ENCODE results near the gene HERC2.
"Not testable (repeated sequence)": the region's sequence is repeated elsewhere in the genome, so short reads cannot be mapped to it uniquely, and the experiment has no call there.

Gene HERC2

DNA sequence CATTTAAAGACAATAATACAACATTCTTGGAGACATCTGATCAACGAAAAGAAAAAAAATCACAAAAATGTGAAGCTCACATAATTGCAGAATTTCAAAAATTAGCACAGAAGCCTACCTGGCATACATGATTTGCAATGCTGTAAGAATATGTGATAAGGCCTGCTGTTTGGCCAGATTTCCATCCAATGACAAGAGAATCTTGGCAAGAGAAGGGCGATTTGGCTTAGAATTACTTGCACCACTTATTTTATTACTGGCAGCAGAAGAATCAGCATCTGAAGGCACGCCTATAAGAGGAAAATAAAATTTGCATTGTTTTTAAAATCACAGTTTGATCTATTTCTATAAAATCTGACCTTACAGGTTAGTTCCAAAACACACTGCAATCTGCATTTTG lies 152.6 kb downstream of the HERC2 start:
- DNase-seq: peak; percentile 23

- DNase-seq: peak; percentile 82
Observed at GRCh38 chr15:28168405-28169121, 153.4 kb downstream of the HERC2 start.

DNA sequence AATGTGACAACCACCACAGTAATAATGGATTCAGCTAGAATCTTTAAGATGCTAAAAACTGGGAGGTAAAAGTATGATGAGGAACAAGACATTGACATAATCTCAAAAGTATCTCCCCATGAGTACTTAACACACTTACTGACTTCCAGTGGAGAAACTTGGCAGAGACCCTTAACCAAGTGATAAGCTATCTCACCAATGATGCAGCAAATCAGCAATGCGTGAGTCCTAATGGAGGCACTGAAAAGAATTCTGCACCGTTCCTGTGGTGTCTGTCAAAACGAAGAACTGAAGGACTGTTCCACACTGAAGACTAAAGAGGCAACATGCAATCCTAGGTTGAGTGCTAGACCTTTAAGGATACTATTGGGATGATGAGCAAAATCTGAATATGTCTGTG lies 154.9 kb downstream of the HERC2 start:
- DNase-seq: no peak

DNA sequence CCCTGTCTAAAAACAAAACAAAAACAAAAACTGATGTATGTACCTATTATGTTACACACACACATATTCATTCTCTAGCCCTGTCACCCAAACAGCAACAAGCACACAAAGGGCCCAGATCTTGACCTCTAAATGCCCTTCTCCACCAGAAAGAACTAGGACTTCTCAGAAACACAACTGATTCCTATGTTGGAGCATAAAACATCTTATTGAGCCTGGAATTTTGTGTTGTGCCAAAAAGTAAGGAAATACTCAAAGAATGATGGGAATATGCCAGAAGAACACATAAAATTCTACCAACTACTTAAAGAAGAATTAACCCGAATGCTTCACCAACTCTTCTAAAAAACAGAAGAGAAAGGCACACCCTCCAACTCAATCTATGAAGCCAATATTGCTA lies 156.2 kb downstream of the HERC2 start:
- DNase-seq: no peak

DNA sequence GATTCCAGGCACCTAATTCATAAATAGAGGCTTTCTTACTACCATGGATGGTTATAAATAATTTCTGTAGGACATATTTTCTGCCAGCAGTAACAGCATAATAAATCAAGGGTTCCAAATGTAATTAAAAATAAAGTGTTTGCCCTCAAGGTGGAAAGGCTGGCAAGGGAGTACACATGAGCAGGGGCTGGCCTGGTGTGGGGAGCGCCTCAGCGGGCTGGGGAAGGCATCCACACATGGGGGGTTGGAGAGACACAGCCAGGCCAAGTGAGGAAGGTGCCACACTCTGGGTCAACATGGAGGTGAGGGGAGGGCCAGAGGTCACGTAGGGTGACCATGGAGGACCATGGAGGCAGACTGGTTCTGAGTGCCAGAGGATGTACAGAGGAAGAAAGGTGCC lies 157.1 kb downstream of the HERC2 start:
- DNase-seq: no peak

- DNase-seq: no peak
Observed at GRCh38 chr15:28154283-28154682, 167.7 kb downstream of the HERC2 start.

- DNase-seq: no peak
Observed at GRCh38 chr15:28153492-28154119, 168.4 kb downstream of the HERC2 start.

- DNase-seq: not testable (repeated sequence)
Observed at GRCh38 chr15:28152538-28152923, 169.4 kb downstream of the HERC2 start.

GRCh38 chr15:28151864-28152537 lies 170.0 kb downstream of the HERC2 start:
- not testable (repeated sequence) for DNase-seq

- no peak for DNase-seq
Observed at GRCh38 chr15:28147801-28148200, 174.2 kb downstream of the HERC2 start.

DNA sequence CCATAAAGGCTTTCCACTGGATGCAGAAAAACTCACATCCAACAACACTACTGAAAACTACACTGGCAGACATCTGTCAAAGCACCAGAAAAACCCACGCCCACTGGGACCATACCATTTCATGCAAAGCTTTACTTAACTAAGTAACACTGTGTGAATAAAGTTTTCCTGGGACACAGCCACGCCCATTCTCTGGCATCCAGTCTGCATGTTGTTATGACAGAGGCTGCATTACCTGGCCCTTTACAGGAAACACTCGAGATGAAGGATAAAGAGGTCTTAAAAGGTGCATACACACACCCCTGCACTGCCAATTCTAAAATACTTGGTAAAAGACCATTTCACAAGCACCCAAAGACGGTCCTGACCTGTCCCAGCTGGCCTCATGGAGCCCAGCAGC lies 176.6 kb downstream of the HERC2 start:
- DNase-seq: not testable (repeated sequence)

DNA sequence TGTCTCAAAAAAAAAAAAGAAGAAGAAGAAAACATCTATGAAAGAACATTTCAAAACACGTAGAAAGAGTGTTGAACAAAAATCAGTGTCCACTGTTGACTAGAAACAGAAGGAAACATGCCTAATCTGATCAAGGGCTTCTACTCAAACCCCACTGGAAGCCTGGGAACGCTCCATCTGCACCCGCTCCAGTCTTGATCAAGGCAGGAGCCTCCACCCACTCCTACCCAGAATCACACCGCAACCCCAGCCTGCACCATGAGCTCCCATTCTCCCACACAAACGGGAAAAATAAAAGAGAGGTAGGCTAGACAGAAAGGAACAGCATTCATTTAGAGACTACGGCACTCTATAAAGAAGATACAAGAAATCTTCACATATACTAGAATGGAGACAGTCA lies 181.9 kb downstream of the HERC2 start:
- no peak for DNase-seq

DNA sequence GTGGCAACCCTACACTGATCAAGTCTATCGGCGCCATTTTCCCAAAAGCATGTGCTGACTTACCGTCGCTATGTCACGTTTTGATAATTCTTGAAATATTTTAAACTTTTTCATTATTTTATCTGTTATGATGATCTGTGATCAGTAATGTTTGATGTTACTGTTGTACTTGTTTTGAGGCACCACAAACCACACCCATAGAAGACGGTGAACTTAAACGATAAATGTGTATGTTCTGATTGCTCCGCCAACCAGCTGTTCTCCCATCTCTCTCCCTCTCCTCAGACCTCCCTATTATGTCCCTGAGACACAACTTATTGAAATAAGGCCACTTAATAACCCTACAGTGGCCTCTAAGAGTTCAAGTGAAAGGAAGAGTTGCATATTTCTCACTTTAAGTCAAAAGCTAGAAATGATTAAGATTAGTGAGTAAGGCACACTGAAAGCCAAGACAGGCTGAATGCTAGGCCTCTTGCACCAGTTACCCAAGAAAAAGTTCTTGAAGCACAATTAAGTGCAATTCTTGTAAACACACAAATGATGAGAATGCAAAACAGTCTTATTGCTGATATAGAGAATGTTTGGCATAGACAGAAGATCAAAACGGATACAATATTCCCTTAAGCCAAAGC lies 184.5 kb downstream of the HERC2 start:
- DNase-seq: not testable (repeated sequence)

DNA sequence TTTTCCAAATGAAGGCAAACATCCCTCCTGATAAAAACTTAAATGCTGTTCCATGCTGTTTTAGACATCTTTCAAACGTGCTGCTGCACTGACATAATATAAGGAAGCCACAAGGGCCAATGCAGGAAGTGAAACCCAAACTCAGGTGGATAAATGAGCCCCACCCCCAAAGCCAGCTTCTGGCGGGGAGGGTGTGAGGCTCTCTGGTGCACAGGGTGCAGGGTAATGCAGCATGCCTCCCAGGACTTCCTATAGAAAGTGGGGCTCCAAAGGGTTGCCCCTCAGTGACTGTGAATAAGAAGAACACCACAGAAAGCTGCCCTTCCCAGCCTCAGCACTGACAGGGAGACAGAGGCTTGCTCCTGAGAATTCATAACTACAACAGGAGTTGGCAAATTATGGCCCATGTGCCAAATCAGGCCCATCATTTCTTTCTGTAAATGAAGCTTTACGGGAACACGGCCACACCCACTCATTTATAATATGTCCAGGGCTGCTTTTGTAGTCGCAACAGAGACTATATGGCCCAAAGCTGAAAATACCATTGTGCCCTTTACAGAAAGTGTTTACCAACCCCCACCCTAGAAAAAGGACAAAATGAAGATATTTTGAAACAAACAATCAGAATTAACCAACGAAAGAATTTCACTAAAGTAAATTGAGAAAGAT lies 185.6 kb downstream of the HERC2 start:
- not testable (repeated sequence) for DNase-seq

GRCh38 chr15:28133281-28133680 lies 188.7 kb downstream of the HERC2 start:
- no peak for DNase-seq

GRCh38 chr15:28132524-28133275 lies 189.3 kb downstream of the HERC2 start:
- DNase-seq: no peak

DNA sequence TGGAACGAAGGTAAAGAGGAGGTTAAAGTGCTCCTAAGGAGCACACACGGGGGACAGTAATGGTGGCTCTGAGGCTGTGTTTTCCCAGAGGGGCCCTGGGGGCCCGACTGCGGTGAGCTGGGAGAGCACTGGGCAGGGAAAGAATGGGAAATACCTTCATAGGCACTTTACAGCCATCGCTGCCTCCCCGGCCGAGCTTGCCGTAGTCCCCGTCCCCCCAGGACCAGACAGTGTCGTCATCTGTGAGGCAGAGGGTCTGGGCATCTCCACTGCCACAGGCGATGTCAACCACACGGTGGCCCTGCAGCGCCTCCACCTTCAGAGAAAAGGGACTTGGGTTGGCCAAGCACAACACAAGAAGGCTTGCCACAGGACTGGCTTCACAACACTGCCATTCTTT lies 190.0 kb downstream of the HERC2 start:
- DNase-seq: no peak

DNA sequence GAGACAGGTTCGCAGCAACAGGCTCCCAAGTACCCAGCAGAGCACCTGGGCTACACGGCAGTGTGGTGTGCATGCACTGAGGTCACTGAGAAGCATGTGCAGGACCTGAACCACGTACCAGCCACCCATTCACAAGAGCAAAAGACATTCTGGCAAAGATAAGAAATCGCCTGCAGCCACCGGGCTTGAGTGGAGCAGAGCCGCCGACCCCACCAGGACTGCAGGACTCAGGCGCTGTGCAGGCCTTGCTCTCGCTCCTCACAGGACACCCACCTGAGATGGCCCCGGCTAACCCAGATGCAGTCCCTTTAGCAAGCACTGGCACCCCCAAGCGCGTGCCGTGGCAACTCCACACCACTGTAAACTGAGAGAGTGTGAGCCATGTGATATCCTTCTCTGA lies 190.6 kb downstream of the HERC2 start:
- DNase-seq: no peak

- DNase-seq: no peak
Observed at GRCh38 chr15:28130651-28131050, 191.3 kb downstream of the HERC2 start.

DNA sequence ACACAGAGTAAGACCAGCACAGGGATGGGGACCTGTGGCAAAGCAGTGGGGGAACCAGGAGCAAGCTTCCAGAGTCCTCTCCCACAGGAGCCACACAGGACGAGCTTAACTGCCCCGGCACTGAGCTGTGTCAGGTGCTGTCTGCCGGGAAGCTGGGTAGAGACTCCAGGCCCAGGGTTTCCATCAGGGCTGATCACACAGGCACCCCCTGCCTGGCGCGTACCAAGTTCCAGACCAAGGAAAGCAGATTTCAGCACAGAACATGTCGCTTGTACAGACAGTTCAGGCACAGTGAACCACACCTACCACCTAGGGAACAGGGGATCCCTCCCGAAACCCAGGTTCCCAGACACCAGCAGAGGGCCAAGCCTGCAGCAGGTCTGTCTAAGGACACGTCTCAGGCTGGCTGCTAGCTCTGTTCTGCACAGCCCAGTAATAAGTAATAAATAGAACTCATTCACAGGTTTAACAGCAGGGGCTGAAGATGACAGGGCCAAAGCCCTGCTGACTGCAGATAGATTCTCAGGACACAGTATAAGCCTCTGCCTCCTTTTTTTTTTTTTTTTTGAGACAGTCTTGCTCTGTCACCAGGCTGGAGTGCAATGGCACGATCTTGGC lies 192.6 kb downstream of the HERC2 start:
- DNase-seq: no peak

GRCh38 chr15:28128031-28128430 lies 193.9 kb downstream of the HERC2 start:
- DNase-seq: no peak

DNA sequence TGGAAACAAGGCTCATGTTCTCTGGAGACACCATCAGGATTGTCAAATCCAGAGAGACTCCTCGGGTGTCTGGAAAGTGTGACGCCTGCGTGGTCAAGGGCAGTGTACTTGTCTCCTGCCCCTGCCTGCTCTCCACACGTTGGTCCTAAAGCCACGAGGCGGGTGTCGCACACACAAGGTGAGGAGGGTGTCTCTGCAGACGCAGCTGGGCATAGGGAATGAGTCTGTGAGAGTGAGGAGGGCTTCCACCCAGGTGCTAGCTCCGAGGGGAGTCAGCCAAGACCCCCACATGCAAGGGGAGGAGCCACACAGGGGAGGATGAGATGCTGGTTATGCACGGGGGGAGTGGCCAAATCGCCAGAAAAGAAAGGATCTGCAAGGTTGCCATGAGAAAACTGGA lies 194.9 kb downstream of the HERC2 start:
- DNase-seq: no peak

Measured in NCI-H1092 treated with DMSO at 0.1 percent for 48 hours (cell line).